ENCODE measurements around the gene DTX3L. TPM values are rescaled to one million over a fixed set of nuclear protein-coding genes. Genes with fewer than 3 reads are reported as not detected.

DTX3L gene
- total RNA-seq, 1 donor from 2014 or later, result 81.2 TPM

- Histone ChIP-seq H3K79me2 (ENCODE audit: insufficient read depth, low read length) (no peaks in the 10 kb centered on the region), H3K4me1 (ENCODE audit: insufficient read depth, low read length) (peaks cover 6% of the 10 kb centered on the region), H4K20me1 (ENCODE audit: insufficient read depth, low read length) (no peaks in the 10 kb centered on the region), H3K4me3 (ENCODE audit: insufficient read depth, low read depth, low read length) (no peak overlapping the region), H3K9ac (ENCODE audit: low read length) (no peak overlapping the region), H3K27ac (ENCODE audit: low read depth, low read length) (no peak overlapping the region), H2AFZ (ENCODE audit: low read depth, low read length) (no peak overlapping the region), H3K9me3 (ENCODE audit: insufficient read depth, low read depth, low read length) (peaks cover 3% of the 10 kb centered on the region), H3K4me2 (ENCODE audit: low read length) (no peak overlapping the region), H3K27me3 (ENCODE audit: insufficient read depth, low read length) (no peaks in the 10 kb centered on the region), H3K36me3 (ENCODE audit: insufficient read depth, low read length) (no peaks in the 10 kb centered on the region)
- H3K27ac Mint-ChIP-seq (ENCODE audit: unreplicated experiment), result no peak overlapping the region
- H3K36me3 Mint-ChIP-seq (ENCODE audit: low read depth, unreplicated experiment), result peaks cover 6% of the 10 kb centered on the region
- H3K27me3 Mint-ChIP-seq (ENCODE audit: low read depth, unreplicated experiment), result peaks cover 3% of the 10 kb centered on the region
- H3K4me1 Mint-ChIP-seq (ENCODE audit: low read depth, unreplicated experiment), result no peaks in the 10 kb centered on the region
- no peak overlapping the region for H3K4me3 Mint-ChIP-seq (ENCODE audit: unreplicated experiment)
- TF ChIP-seq CTCF (IDR thresholded peaks at IDR 0.05; ENCODE audit: insufficient read depth, low read depth, low read length) (no peak), EZH2 (IDR thresholded peaks at IDR 0.05; ENCODE audit: insufficient read depth, low read length) (no peak)
- FAIRE-seq (no peak), DNase-seq (ENCODE audit: low read depth) (no peak)
- peaks cover 16% of the 10 kb centered on the region for H3K9me3 Mint-ChIP-seq (ENCODE audit: unreplicated experiment)
Measured at GRCh38 chr3:122581622-122582021, 17.5 kb downstream of the DTX3L start.

- Histone ChIP-seq H3K27ac (ENCODE audit: low read depth, low read length) (no peak overlapping the region), H4K20me1 (ENCODE audit: insufficient read depth, low read length) (no peaks in the 10 kb centered on the region), H3K79me2 (ENCODE audit: insufficient read depth, low read length) (no peaks in the 10 kb centered on the region), H3K4me1 (ENCODE audit: insufficient read depth, low read length) (peaks cover 6% of the 10 kb centered on the region), H3K27me3 (ENCODE audit: insufficient read depth, low read length) (no peaks in the 10 kb centered on the region), H3K36me3 (ENCODE audit: insufficient read depth, low read length) (no peaks in the 10 kb centered on the region), H3K9ac (ENCODE audit: low read length) (no peak overlapping the region), H3K4me3 (ENCODE audit: insufficient read depth, low read depth, low read length) (no peak overlapping the region), H3K9me3 (ENCODE audit: insufficient read depth, low read depth, low read length) (peaks cover 3% of the 10 kb centered on the region), H3K4me2 (ENCODE audit: low read length) (no peak overlapping the region), H2AFZ (ENCODE audit: low read depth, low read length) (no peak overlapping the region)
- Mint-ChIP-seq H3K4me1 (ENCODE audit: low read depth, unreplicated experiment) (no peaks in the 10 kb centered on the region), H3K4me3 (ENCODE audit: unreplicated experiment) (no peak overlapping the region), H3K36me3 (ENCODE audit: low read depth, unreplicated experiment) (peaks cover 6% of the 10 kb centered on the region), H3K27ac (ENCODE audit: unreplicated experiment) (no peak overlapping the region), H3K9me3 (ENCODE audit: unreplicated experiment) (peaks cover 16% of the 10 kb centered on the region), H3K27me3 (ENCODE audit: low read depth, unreplicated experiment) (peaks cover 3% of the 10 kb centered on the region)
- TF ChIP-seq EZH2 (IDR thresholded peaks at IDR 0.05; ENCODE audit: insufficient read depth, low read length) (no peak), CTCF (IDR thresholded peaks at IDR 0.05; ENCODE audit: insufficient read depth, low read depth, low read length) (no peak)
- FAIRE-seq (no peak), DNase-seq (ENCODE audit: low read depth) (no peak)
Measured at GRCh38 chr3:122582390-122582789, 18.3 kb downstream of the DTX3L start.

GRCh38 chr3:122586098-122586497, 22.0 kb downstream of the DTX3L start:
- H3K9me3 Mint-ChIP-seq (ENCODE audit: unreplicated experiment), result peaks cover 16% of the 10 kb centered on the region
- no peaks in the 10 kb centered on the region for H3K79me2 ChIP-seq (ENCODE audit: insufficient read depth, low read length)

More at GRCh38 chr3:122586098-122586497, 22.0 kb downstream of the DTX3L start:
- TF ChIP-seq EZH2 (IDR thresholded peaks at IDR 0.05; ENCODE audit: insufficient read depth, low read length) (no peak), CTCF (IDR thresholded peaks at IDR 0.05; ENCODE audit: insufficient read depth, low read depth, low read length) (no peak)
- no peaks in the 10 kb centered on the region for H3K36me3 ChIP-seq (ENCODE audit: insufficient read depth, low read length)
- Mint-ChIP-seq H3K36me3 (ENCODE audit: low read depth, unreplicated experiment) (peaks cover 3% of the 10 kb centered on the region), H3K27me3 (ENCODE audit: low read depth, unreplicated experiment) (no peaks in the 10 kb centered on the region), H3K27ac (ENCODE audit: unreplicated experiment) (no peak overlapping the region), H3K4me3 (ENCODE audit: unreplicated experiment) (no peak overlapping the region), H3K4me1 (ENCODE audit: low read depth, unreplicated experiment) (no peaks in the 10 kb centered on the region)
- H4K20me1 ChIP-seq (ENCODE audit: insufficient read depth, low read length), result no peaks in the 10 kb centered on the region
- no peak overlapping the region for H2AFZ ChIP-seq (ENCODE audit: low read depth, low read length)
- H3K27me3 ChIP-seq (ENCODE audit: insufficient read depth, low read length), result no peaks in the 10 kb centered on the region
- peaks cover 3% of the 10 kb centered on the region for H3K9me3 ChIP-seq (ENCODE audit: insufficient read depth, low read depth, low read length)
- H3K27ac ChIP-seq (ENCODE audit: low read depth, low read length), result no peak overlapping the region
- no peak overlapping the region for H3K9ac ChIP-seq (ENCODE audit: low read length)
- FAIRE-seq (no peak), DNase-seq (ENCODE audit: low read depth) (no peak)
- no peak overlapping the region for H3K4me2 ChIP-seq (ENCODE audit: low read length)
- no peaks in the 10 kb centered on the region for H3K4me1 ChIP-seq (ENCODE audit: insufficient read depth, low read length)
- no peak overlapping the region for H3K4me3 ChIP-seq (ENCODE audit: insufficient read depth, low read depth, low read length)

Data from astrocyte (in vitro differentiated cells and primary cell).